GM12873 (cell line): ENCODE results near the gene TGFBRAP1.

Source experiments
- TF ChIP-seq, protein P1 (sequence below): IDR thresholded peaks from 2 replicates; pipeline ENCODE4 v1.5.1; 2012; ENCODE audit warnings: low read depth, mild to moderate bottlenecking, moderate library complexity, low read length, control low read depth; ENCODE audit not compliant: insufficient read depth; ENCODE audit errors: missing control alignments

The TGFBRAP1 gene

DNA sequence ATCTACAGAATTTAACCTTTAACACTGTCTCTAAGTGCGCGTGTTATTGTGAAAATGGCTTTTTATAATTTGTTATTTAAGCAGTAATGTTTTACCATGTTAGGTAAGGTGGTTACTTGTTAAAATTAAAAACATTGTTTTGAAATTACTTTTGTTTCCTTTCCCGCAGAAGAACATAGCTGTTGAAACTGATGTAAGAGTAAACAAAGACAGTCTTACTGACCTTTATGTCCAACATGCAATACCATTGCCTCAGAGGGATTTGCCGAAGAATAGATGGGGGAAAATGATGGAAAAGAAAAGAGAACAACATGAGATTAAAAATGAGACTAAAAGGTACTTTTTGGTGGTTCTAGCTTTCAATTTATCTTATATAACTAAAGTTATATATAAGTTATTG lies 9.9 kb upstream of the TGFBRAP1 start:
- TF ChIP-seq, protein P1, sequence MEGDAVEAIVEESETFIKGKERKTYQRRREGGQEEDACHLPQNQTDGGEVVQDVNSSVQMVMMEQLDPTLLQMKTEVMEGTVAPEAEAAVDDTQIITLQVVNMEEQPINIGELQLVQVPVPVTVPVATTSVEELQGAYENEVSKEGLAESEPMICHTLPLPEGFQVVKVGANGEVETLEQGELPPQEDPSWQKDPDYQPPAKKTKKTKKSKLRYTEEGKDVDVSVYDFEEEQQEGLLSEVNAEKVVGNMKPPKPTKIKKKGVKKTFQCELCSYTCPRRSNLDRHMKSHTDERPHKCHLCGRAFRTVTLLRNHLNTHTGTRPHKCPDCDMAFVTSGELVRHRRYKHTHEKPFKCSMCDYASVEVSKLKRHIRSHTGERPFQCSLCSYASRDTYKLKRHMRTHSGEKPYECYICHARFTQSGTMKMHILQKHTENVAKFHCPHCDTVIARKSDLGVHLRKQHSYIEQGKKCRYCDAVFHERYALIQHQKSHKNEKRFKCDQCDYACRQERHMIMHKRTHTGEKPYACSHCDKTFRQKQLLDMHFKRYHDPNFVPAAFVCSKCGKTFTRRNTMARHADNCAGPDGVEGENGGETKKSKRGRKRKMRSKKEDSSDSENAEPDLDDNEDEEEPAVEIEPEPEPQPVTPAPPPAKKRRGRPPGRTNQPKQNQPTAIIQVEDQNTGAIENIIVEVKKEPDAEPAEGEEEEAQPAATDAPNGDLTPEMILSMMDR: no peak

DNA sequence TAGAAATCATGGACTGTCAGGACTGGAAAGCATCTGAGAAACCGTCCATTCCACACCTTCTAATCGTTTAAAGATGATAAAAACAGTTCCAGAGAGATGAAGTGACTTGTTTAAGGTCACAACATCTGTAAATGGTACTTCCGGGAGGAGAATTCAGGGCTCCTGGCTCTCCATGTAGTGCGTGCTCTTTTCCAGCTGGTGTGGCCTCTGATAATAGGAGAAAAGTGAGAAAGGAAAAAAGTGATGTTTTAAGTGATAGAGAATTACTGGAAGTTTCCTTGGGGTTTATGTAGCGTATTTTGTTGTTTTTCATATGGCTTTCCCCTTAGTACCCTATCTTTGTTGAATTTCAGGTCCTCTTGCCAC lies 8.5 kb upstream of the TGFBRAP1 start:
- TF ChIP-seq, protein P1: no peak

DNA sequence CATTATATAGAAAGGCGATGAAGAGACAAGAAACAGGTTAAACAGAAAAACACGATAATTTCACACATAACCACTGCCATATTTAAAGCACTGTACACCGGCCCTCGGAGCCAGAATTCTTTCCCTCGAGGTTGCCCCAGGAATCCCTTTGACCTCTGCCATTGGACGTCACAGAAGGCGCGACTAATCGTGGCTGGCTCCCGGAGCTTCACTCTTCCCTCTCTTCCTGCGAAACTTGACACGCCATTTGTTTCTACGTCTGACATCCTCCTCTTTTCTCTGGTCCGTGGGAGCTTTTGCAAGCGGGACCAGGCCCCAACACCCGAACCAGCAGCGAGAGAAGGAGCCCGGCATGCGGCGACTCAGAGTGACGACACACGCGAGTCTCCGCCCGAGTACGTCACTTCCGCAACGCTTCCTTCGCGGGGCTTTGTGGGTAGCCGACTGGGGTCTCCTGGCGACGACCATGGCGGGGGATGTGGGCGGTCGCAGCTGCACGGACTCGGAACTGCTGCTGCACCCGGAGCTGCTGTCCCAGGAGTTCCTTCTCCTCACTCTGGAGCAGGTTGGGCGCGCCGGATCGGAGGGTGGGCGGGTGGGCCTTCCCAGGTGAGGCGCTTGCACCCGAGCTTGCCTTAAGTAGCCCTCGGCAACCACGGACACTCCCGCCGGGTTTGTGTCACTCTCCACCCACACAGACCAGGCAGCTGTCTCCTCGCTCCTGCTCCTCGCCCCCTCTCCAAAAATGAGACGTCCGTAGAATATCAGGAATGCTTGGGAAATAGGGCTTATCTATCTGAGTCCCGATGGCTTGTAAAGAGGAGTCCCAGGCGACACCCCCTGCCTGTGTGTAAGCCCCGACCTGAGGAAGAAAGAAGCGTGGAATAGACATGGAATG lies 7.8 kb upstream of the TGFBRAP1 start, which contains the start of gene C2orf49:
TSS of gene C2orf49 (plus strand) at position 419 of the 898 bp plus-strand sequence. CDS start at position 467, 48 bp downstream.
- TF ChIP-seq, protein P1: no peak

DNA sequence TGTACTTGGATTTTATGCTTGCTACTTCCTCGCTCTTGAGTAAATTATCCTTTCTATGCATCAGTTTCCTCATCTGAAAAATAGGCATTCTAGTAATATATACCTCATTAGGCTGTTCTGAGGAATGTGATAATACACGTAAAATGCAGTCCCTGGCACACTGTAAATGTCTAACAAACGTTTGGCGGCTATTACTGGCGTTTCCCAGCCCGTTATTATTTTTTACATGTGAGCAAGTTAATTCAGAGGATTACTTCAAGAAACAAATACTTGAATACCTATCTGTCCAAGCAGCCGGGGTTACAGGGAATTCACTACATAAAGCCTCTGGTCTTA lies 7.2 kb upstream of the TGFBRAP1 start:
- TF ChIP-seq, protein P1: no peak

DNA sequence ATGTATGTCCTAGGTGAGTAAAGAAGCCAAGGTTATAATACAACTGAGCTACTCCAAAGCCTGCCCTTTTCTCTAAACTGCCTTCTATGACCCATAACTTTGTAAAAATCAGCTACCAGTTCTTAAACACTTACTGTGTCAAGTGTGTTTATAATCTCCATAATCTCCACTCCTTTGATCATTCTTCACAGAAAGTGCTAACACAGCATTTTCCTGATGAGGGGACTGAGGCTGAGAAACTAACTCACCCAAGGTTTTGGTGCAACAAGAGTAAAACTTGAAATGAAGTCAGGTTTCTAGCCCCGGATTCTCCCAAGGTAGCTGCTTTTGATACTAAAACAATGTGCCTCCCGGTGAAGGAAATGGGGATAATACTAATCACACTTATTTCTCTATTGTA lies 5.9 kb upstream of the TGFBRAP1 start:
- TF ChIP-seq, protein P1: no peak

DNA sequence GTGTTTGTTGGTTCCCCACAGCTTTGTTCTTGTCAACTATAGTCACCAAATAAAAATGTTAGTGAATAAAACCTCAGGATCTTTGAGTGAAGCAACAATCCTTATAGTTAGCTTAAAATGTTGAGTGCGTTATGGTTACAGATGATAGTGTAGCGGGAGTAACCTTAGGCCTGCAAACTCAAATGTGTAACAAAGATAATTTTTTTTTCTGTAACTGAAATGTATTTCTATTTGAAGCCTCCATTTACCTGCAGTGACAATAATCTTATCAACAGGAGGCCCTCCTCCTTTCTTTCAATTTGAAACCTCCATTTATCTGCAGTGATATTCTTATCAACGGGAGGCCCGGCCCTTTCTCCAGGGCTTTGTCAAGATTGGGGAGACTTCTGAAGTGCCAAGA lies 4.7 kb upstream of the TGFBRAP1 start:
- TF ChIP-seq, protein P1: no peak

DNA sequence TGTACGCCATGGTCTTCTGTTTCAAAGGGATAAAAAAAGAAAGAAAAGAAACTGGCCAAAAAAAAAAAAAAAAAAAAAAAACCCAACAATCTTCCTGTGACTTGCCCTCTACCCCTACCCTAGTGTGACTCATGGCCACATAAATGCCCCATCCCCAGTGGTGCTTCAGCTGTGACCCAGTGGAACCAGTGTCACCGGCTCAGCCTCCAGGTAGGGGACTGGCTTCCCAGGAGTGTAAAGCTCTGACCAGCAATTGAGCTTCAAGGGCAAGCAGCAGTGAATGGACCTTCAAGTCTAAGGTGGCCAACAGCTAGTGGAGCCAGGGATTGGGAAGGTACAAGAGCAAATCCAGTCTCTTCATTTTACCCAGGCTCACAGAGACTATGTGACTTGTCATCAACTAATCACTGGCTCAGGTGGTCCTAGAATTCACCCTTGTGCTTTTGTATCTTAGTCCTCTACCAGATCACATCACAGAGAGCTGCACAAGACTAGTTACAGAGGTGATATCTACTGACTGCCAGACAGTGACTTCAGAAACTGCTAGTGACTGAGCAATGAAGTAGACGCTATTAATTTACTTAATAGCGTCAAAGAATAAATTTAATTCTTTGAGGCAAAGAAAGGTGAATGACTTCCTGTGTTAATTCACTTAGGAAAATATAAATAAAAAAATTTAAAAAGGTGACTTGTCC lies 1.3 kb upstream of the TGFBRAP1 start:
- TF ChIP-seq, protein P1: no peak
